GM12878 (cell line): ENCODE results near the gene MUC12. TPM values are rescaled to one million over a fixed set of nuclear protein-coding genes. Genes with fewer than 3 reads are reported as not detected.
A peak's percentile ranks its signal among the peaks of the same experiment; 100 is the strongest.

ENCODE experiments used
- ATAC-seq: fragments of 200-7000 bp; cut with Tn5 transposase; 3 replicates; pipeline ENCODE4 v1.9.1; 2020; ENCODE audit warnings: mild to moderate bottlenecking, moderate library complexity
- BruUV-seq: library from RNA; stranded (reverse); fragments of 400-500 nt; replicated peaks from 2 replicates; lab custom pipeline; 2021; lab: Mats Ljungman, UMichigan
- CTCF ChIA-PET: fragments of 300-600 bp; sonication (Branson Sonifier 250); formaldehyde crosslinking; extraction: SDS; loops from one replicate; lab custom pipeline; 2021; ENCODE audit warnings: inconsistent platforms; lab: Yijun Ruan, JAX
- POLR2A ChIA-PET: fragments of 350-600 bp; formaldehyde crosslinking; extraction: SDS; loops from one replicate; lab custom pipeline; 2021; ENCODE audit warnings: inconsistent platforms; lab: Charles Lee
- RAD21 ChIA-PET: fragments of 300-600 bp; sonication (Branson Sonifier 250); formaldehyde crosslinking; loops from one replicate; lab custom pipeline; 2023; ENCODE audit warnings: antibody characterized with exemption; ENCODE audit not compliant: unreplicated experiment; lab: Charles Lee
- SMC1A ChIA-PET: fragments of 300-600 bp; sonication (Branson Sonifier 250); formaldehyde crosslinking; loops from one replicate; lab custom pipeline; 2023; ENCODE audit not compliant: unreplicated experiment, uncharacterized antibody; lab: Charles Lee
- DNase-seq: peaks from one replicate; pipeline ENCODE4 v3.0.0-alpha.2; 2011; ENCODE audit warnings: low read depth, low spot score
- FAIRE-seq: peaks from 3 replicates; lab custom pipeline; 2011; peaks lifted over from hg19 to GRCh38; lab: Jason Lieb, UNC
- H2AFZ ChIP-seq: 2 replicates; pipeline ENCODE4 v1.6.0; 2011; ENCODE audit warnings: low read depth, low read length, control low read depth; ENCODE audit not compliant: control insufficient read depth
- H3K27ac ChIP-seq: 2 replicates; pipeline ENCODE4 v1.5.1; 2011; ENCODE audit warnings: control low read depth; ENCODE audit not compliant: control insufficient read depth, insufficient read depth
- H3K27me3 ChIP-seq, 2 experiments: replicated peaks in 1 of 2; 2 replicates each; pipeline versions ENCODE4 v1.6.0 to v1.6.1; 2011; ENCODE audit warnings: low read length in 1 of 2; ENCODE audit not compliant: control insufficient read depth in 2 of 2, insufficient read depth in 2 of 2
- H3K36me3 ChIP-seq, 2 experiments: 2 replicates each; pipeline ENCODE4 v1.5.1; 2011; ENCODE audit warnings: low read length in 1 of 2; ENCODE audit not compliant: control insufficient read depth in 2 of 2, insufficient read depth in 2 of 2
- H3K4me1 ChIP-seq: 2 replicates; pipeline ENCODE4 v1.6.1; 2011; ENCODE audit warnings: mild to moderate bottlenecking, low read length, moderate library complexity, mixed read lengths; ENCODE audit not compliant: control insufficient read depth, insufficient read depth
- H3K4me2 ChIP-seq: 2 replicates; pipeline ENCODE4 v1.6.0; 2011; ENCODE audit warnings: control low read depth; ENCODE audit not compliant: control insufficient read depth, insufficient read depth
- H3K4me3 ChIP-seq: fragments of 200-600 bp; sonication (generic); 2 replicates; pipeline ENCODE4 v1.5.1; 2016
- H3K79me2 ChIP-seq: 2 replicates; pipeline ENCODE4 v1.6.0; 2011; ENCODE audit warnings: low read length; ENCODE audit not compliant: control insufficient read depth, insufficient read depth
- H3K9ac ChIP-seq: 2 replicates; pipeline ENCODE4 v1.8.0; 2011; ENCODE audit warnings: low read length, control low read depth, mixed read lengths; ENCODE audit not compliant: control insufficient read depth, insufficient read depth
- H3K9me3 ChIP-seq: replicated peaks from 3 replicates; pipeline ENCODE4 v1.5.1; 2011; ENCODE audit warnings: mild to moderate bottlenecking, low read length; ENCODE audit not compliant: control insufficient read depth, insufficient read depth
- H4K20me1 ChIP-seq: 2 replicates; pipeline ENCODE4 v1.6.0; 2011; ENCODE audit not compliant: control insufficient read depth, insufficient read depth
- BCL11A ChIP-seq: IDR thresholded peaks from 2 replicates; pipeline ENCODE4 v1.6.1; 2011; ENCODE audit warnings: low read depth, low read length
- CHD1 ChIP-seq: IDR thresholded peaks from 2 replicates; pipeline ENCODE4 v1.6.1; 2012; ENCODE audit warnings: low read depth, low read length, improper control_type of control experiment
- FOXK2 ChIP-seq: fragments of 450-650 bp; IDR thresholded peaks from 2 replicates; pipeline ENCODE4 v1.6.1; 2017; ENCODE audit warnings: mild to moderate bottlenecking, moderate library complexity
- HDAC6 ChIP-seq: fragments of 200-600 bp; sonication (generic); IDR thresholded peaks from one replicate; pipeline ENCODE4 v1.8.0; 2017; ENCODE audit warnings: antibody characterized with exemption; ENCODE audit not compliant: unreplicated experiment
- KLF5 ChIP-seq: fragments of 450-650 bp; IDR thresholded peaks from 2 replicates; pipeline ENCODE4 v1.6.1; 2014; ENCODE audit warnings: mild to moderate bottlenecking; ENCODE audit not compliant: partially characterized antibody
- MLLT1 ChIP-seq: fragments of 450-650 bp; IDR thresholded peaks from 2 replicates; pipeline ENCODE4 v1.6.1; 2016; ENCODE audit warnings: mild to moderate bottlenecking
- MXI1 ChIP-seq: fragments of 150-350 bp; IDR thresholded peaks from 2 replicates; pipeline ENCODE4 v1.6.1; 2011; ENCODE audit warnings: low read depth, mild to moderate bottlenecking, inconsistent platforms, low read length, improper control_type of control experiment
- TCF12 ChIP-seq: IDR thresholded peaks from 2 replicates; pipeline ENCODE4 v1.6.1; 2011; ENCODE audit warnings: low read depth, mild to moderate bottlenecking, low read length
- ZSCAN29 ChIP-seq: fragments of 450-650 bp; IDR thresholded peaks from 2 replicates; pipeline ENCODE4 v1.6.1; 2017; ENCODE audit warnings: mild to moderate bottlenecking, moderate library complexity
- WGBS: methylation state at CpG from one replicate; pipeline ENCODE4 v1.1.6; 2016; ENCODE audit warnings: low lambda C conversion rate; ENCODE audit not compliant: insufficient replicate concordance, insufficient coverage; ENCODE audit errors: missing lambda C conversion rate; 5-methylcytosine and 5-hydroxymethylcytosine counted together
- in situ Hi-C: fragments of 300-500 bp; cut with MboI; formaldehyde crosslinking; loops from 9 replicates; pipeline ENCODE4 v1.14.3; 2018; ENCODE audit warnings: mixed read lengths
- intact Hi-C: fragments of 100-400 bp; cut with micrococcal nuclease; formaldehyde crosslinking; loops from one replicate; pipeline ENCODE4 v1.14.2; 2022; ENCODE audit not compliant: unreplicated experiment
- polyA plus RNA-seq, 11 experiments: library from polyadenylated mRNA; depleted of rRNA in 4 of 11; unstranded in 6 of 11; stranded (reverse) in 5 of 11; fragments of >200 nt; fragmentation: Nextera tagmentation in 4 of 11; fragmentation: Illumina TruSeq in 1 of 11; extraction: Ambion mirVana in 4 of 11; extraction: Trizol in 1 of 11; gene quantifications; 1 replicate in 1 of 11; 2 replicates in 10 of 11; pipeline versions ENCODE4 v1.2.1 to v1.2.3, GENCODE V29; 2011 to 2016; ENCODE audit warnings: inconsistent platforms in 2 of 11, missing spikeins in 2 of 11, low read depth in 1 of 11
- total RNA-seq, 4 experiments: library from RNA; depleted of rRNA in 3 of 4; stranded (reverse); fragments of >200 nt in 3 of 4; fragmentation: Illumina TruSeq in 1 of 4; extraction: Trizol in 1 of 4; gene quantifications; 2 replicates each; pipeline versions ENCODE4 v1.2.1 to v1.2.3, GENCODE V29; 2013 to 2021
- TF ChIP-seq, protein P1 (sequence below): fragments of 450-650 bp; formaldehyde crosslinking; IDR thresholded peaks from 2 replicates; pipeline ENCODE4 v1.4.0; 2020; ENCODE audit warnings: mild to moderate bottlenecking, moderate library complexity

MUC12 gene
- total and polyA plus RNA-seq, 10 of the 15 experiments (the other 5 are each of a cell fraction or from before 2014, with no cell fraction given), result 1.7 to 4.5 (median 2.6) TPM

DNA sequence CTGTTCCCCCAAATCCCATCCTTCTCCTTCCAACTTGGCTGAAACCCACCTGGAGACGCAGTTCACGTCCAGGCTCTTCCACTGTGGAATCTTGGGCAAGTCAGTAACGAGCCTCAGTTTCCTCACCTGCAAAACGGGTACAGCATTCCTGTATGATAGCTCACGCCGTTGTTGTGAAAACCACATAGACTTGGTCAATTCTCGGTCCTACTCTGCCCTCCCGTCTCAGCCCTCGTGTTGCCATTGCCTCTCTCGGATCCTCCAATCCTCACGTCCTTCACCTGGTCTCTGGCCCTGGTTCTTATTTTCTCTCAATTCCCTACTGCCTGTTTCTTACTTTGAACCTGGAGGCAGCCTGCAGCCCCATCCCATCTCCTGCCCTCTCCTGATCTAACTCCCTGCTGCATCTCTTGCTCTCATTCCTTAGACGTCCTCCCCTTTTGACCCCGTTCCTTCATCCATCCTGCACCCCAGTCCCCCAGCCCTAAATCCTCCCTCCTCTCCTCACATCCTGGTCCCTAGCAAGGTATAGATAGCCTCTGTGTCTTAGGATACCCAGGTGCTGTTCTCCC lies 2.0 kb upstream of the MUC12 start:
- Histone ChIP-seq H3K79me2 (no peaks in the 10 kb centered on the region), H2AFZ (no peak overlapping the region), H4K20me1 (peaks cover 3% of the 10 kb centered on the region), H3K36me3 (no peaks in the 10 kb centered on the region), H3K4me2 (no peak overlapping the region), H3K27me3 (peaks cover 3 to 15% of the 10 kb centered on the region in 2 experiments; a peak in 3 of 4 replicates), H3K27ac (no peak overlapping the region), H3K9ac (no peak overlapping the region), H3K4me1 (no peaks in the 10 kb centered on the region), H3K4me3 (no peak overlapping the region), H3K9me3 (no peaks in the 10 kb centered on the region; the same call in 2 of the 3 replicates)
- ChIA-PET POLR2A (no interaction called here), SMC1A (no interaction called here), CTCF (interaction anchor here (1.2 kb wide), 1 partner anchor 92 kb away, joined by 4 read pairs; no protein-coding TSS in a partner anchor), RAD21 (no interaction called here)
- WGBS, result 14% methylated on average over 13 of the region's 13 CpGs
- DNase-seq, result no peak
- in situ Hi-C loops (loop anchor here (5.0 kb wide), 1 partner anchor 85 kb away; no protein-coding TSS in a partner anchor), intact Hi-C loops (loop anchor here (5.0 kb wide), 1 partner anchor 75 kb away; no protein-coding TSS in a partner anchor)
- TF ChIP-seq TCF12, result no peak
- TF ChIP-seq MXI1, result no peak
- no peak for TF ChIP-seq KLF5
- no peak for TF ChIP-seq MLLT1
- no peak for TF ChIP-seq ZSCAN29
- TF ChIP-seq, protein P1, sequence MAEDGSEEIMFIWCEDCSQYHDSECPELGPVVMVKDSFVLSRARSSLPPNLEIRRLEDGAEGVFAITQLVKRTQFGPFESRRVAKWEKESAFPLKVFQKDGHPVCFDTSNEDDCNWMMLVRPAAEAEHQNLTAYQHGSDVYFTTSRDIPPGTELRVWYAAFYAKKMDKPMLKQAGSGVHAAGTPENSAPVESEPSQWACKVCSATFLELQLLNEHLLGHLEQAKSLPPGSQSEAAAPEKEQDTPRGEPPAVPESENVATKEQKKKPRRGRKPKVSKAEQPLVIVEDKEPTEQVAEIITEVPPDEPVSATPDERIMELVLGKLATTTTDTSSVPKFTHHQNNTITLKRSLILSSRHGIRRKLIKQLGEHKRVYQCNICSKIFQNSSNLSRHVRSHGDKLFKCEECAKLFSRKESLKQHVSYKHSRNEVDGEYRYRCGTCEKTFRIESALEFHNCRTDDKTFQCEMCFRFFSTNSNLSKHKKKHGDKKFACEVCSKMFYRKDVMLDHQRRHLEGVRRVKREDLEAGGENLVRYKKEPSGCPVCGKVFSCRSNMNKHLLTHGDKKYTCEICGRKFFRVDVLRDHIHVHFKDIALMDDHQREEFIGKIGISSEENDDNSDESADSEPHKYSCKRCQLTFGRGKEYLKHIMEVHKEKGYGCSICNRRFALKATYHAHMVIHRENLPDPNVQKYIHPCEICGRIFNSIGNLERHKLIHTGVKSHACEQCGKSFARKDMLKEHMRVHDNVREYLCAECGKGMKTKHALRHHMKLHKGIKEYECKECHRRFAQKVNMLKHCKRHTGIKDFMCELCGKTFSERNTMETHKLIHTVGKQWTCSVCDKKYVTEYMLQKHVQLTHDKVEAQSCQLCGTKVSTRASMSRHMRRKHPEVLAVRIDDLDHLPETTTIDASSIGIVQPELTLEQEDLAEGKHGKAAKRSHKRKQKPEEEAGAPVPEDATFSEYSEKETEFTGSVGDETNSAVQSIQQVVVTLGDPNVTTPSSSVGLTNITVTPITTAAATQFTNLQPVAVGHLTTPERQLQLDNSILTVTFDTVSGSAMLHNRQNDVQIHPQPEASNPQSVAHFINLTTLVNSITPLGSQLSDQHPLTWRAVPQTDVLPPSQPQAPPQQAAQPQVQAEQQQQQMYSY, result no peak
- no peak; the same call in 1 of the 2 replicates for TF ChIP-seq FOXK2
- no peak for TF ChIP-seq BCL11A
- TF ChIP-seq CHD1, result no peak
- TF ChIP-seq HDAC6, result no peak
- no TSS peak for BruUV-seq
- peak; percentile 23 for FAIRE-seq
- ATAC-seq, result no peak
